ACHN (cell line): Measurements from ENCODE around the gene TUBB2A.
A peak's percentile ranks its signal among the peaks of the same experiment; 100 is the strongest.
"Not testable (repeated sequence)": the region's sequence is repeated elsewhere in the genome, so short reads cannot be mapped to it uniquely, and the experiment has no call there.

Experiments
- DNase-seq: peaks from one replicate; pipeline ENCODE4 v3.0.0-alpha.2; 2015
- in situ Hi-C: cut with HindIII; loops from 2 replicates; pipeline ENCODE4 v1.10.0; 2017; ENCODE audit warnings: low sequenced_read_pairs, low pct_ligation_motif_present, low pct_unique_long_range_greater_than_20kb

Gene TUBB2A

DNA sequence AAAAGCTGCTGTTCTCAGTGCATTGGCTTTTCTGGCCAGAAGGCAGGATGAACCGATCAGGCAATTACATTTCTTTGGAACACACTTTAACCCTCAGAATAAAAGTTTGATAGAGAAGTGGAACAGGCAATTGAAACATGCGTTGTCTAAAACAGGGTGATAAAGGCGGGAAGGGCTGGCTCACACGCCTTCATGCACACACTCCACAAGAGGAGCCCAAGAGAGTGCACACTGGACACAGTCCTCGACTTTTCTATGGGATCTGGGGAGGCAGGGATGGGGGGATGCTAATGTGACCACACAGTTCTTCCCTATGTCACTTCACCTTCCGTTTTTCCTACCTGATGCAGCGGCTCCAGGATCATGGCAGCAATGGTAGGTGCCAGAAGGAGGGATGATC lies 30.9 kb upstream of the TUBB2A start:
- DNase-seq = no peak
- in situ Hi-C loops = no loop called here

DNA sequence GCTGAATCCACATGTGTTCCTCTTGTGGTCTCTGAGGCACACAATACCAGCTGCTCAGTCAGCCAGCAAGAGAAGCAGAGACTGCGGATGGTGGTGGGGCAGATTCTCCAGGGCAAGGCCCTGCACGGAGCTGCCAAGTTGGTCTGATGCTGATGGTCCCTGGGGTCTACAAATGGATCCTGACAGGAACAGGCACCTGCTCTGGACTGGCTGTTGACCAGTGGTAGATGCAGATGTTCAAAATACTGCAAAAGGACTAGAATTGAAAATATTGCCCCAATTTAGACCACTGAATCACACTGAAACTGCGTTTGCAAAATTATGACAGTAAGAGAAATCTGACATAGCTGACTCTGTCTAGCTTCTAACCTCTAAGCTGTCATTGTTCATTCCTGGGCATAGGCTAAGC lies 29.6 kb upstream of the TUBB2A start:
- in situ Hi-C loops = no loop called here
- DNase-seq = no peak

DNA sequence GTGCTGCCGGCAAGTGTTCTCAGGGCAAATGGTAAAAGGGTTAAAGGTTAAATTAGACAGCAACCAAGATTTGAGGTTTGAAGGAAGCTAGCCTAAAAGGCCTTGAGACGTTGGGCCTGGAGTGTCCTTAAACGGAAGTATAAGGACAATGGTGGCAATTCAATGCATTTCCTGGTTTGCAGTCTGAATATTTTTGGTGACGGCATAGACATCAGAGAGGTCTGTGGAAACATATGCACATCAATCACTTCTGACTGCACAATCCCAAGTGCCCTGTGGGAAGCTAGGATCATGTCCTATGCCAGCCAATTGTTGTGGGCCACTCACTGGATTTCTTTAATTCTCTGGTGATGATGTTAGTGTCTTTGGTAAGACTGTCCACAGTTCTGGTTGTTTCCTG lies 25.7 kb upstream of the TUBB2A start:
- DNase-seq = no peak
- in situ Hi-C loops = no loop called here

DNA sequence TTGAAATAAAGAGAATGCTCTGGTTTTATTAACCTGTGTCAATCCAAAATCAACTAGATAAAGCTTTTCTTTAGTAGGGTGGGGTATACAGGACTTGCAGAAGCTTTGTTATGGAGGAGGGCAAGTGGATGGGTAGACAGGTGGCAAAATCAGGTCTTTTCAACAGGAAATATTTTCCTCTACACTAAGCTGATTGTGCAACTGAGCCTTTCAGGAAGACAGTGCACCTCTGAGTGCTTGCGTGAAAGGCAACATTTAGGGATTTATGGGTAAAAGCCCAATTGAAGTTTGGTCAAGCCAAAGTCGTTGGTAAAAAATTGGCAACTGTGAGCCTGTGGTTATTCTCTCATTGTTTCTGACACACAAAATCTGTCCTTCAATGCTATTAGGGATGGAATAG lies 23.8 kb upstream of the TUBB2A start:
- DNase-seq = no peak
- in situ Hi-C loops = no loop called here

DNA sequence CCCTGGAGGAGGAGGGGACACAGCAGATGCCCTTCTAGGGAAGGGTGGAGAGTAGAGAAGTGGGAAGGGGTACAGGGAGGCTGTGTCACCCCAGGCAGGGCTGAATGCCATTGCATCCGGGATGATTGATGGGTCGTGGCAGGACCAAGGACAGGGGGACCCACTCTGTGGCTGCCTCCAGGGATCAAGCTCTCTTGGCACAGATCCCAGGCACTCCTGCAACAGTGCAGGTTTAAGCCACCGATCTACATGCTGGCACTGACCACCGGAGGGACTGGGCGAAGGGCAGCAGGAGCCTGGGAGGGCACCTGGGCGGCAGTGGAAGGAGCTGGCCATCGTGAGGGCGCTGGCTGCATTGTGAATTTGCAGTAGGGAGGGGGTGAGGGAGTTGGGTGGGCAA lies 22.6 kb upstream of the TUBB2A start:
- DNase-seq, in situ Hi-C loops: not testable (repeated sequence)

DNA sequence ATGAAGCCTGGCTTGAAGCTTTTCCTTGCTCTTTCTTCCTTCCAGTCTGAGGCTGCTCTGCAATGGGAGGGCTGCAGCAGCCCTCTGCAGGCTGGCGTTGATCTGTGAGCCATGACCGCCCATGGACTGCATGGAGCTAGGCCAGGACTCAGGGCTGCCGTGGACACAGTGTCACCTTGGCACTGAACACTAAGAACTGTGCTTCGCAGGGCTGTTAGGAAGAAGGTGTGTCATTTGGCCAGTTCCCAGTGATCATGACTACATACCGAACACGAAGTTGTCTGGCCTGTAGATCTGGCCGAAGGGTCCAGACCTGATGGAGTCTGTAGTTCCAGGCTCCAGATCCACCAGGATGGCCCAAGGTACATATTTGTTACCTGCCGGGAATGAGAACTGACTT lies 21.3 kb upstream of the TUBB2A start:
- DNase-seq, in situ Hi-C loops: not testable (repeated sequence)

DNA sequence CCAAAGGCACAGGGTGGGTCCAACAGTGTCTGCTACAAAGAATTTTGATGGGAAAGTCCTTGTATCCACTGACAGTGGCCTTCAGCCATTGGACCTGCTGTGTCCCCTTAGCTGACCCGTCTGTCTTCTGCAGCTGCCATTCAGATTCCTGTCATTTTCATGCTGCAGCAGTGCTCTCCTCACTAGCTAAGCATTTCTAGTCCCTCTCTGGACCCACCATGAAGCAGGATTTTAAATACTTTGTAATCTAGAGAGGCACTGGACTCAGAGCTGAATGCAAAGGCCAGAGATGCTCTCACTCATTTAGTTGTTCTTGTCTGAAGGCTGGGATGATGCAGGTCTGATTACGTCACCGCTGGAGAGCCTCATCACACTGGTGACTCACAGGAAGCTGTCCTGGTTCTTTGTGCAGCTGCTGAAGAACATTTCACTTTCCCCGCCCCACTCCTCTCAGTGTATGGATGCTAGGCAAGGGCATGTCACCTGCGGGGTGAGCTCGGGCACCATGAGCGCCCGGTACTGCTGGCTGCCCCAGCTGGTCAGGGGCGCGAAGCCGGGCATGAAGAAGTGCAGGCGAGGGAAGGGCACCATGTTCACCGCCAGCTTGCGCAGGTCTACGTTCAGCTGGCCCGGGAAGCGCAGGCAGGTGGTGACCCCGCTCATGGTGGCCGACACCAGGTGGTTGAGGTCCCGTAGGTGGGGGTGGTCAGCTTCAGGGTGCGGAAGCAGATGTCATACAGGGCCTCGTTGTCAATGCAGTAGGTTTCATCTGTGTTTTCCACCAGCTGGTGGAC lies 19.4 kb upstream of the TUBB2A start:
- DNase-seq = peak; percentile 64

DNA sequence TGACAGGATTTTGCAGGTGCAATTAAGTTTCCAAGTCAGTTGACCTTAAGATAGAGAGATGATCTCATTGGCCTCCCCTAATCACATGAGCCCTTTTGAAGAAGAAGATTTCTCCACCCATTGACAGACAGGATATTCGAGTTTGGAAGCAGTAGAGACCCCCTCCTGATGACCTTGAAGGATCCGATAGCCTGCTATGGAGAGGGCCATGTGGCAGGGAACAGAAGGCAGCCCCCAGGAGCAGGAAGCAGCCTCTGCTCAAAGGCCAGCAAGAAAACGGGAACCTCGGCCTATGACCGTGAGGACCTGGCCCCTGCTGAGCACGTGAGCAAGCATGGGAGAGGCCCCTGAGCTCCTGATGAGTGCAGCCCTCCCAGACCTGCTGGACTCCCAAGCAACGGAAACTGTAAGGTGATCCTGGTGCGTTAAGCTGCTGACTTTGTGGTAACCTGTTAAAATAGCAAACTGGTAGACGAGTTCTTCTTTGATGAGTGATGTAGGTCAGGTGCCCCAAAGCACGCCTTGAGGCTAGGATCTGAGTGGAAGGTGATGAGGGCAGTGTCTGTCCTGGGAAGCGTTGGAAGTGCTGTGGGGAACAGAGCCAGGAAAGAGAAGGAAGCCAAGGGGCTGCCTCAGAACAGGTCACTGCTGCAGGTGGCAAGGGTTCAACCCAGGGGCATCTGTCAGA lies 18.5 kb upstream of the TUBB2A start:
- no peak for DNase-seq
- in situ Hi-C loops = no loop called here

More for the DNA sequence above, 19.4 kb upstream of the TUBB2A start:
- in situ Hi-C loops = no loop called here

DNA sequence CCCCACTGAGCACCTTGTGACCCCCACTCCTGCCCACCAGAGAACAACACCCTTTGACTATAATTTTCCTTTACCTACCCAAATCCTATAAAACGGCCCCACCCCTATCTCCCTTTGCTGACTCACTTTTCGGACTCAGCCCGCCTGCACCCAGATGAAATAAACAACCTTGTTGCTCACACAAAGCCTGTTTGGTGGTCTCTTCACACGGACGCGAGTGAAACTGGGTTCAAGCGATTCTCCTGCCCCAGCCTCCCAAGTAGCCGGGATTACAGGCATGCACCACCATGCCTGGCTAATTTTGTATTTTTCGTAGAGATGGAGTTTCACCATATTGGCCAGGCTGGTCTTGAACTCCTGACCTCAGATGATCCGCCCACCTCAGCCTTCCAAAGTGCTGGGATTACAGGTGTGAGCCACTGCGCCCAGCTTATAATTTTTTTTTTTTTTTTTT lies 16.3 kb upstream of the TUBB2A start:
- in situ Hi-C loops, DNase-seq: not testable (repeated sequence)

DNA sequence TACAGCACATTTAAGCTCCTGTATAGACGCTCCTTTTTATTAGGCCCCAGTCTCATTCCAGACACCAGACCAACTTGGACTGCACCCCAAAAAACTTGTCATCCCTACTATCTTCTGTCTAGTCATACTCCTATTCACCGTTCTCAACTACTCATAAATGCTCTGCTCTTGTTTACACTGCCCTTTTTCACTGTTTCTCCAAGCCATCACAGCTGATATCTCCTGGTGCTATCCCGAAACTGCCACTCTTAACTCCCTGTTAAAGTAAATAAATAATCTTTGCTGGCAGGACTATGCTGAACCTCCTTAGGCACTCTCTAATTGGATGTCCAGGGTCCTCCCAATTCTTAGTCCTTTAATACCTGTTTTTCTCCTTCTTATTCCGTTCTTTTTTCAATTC lies 15.4 kb upstream of the TUBB2A start:
- DNase-seq, in situ Hi-C loops: not testable (repeated sequence)

DNA sequence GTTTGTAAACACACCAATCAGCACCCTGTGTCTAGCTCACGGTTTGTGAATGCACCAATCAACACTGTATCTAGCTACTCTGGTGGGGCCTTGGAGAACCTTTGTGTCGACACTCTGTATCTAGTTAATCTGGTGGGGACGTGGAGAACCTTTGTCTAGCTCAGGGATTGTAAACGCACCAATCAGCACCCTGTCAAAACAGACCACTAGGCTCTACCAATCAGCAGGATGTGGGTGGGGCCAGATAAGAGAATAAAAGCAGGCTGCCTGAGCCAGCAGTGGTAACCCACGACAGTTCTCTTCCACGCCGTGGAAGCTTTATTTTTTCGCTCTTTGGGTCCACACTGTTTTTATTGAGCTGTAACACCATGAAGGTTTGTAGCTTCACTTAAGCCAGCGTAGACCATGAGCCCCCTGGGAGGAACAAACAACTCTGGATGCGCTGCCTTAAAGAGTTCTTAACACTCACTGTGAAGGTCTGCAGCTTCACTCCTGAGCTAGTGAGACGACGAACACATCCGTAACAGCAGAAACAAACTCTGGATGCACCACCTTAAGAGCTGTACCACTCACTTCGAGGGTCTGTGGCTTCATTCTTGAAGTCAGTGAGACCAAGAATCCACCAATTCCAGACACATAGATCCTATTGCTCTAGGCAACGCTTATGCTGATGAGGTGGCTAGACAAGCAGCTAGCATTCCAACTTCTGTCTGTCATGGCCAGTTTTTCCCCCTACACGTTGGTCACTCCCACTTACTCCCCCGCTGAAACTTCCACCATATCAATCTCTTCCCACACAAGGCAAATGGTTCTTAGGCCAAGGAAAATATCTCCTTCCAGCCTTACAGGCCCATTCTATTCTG lies 14.2 kb upstream of the TUBB2A start:
- in situ Hi-C loops, DNase-seq: not testable (repeated sequence)

DNA sequence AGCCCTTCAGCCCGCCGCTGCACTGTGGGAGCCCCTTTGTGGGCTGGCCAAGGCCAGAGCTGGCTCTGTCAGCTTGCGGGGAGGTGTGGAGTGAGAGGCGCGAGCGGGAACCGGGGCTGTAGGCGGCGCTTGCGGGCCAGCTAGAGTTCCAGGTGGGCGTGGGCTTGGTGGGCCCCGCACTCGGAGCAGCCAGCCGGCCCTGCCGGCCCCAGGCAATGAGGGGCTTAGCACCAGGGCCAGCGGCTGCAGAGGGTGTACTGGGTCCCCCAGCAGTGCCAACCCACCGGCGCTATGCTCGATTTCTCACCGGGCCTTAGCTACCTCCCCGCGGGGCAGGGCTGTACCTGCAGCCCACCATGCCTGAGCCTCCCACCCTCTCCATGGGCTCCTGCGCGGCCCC lies 13.3 kb upstream of the TUBB2A start:
- in situ Hi-C loops = not testable (repeated sequence)

DNA sequence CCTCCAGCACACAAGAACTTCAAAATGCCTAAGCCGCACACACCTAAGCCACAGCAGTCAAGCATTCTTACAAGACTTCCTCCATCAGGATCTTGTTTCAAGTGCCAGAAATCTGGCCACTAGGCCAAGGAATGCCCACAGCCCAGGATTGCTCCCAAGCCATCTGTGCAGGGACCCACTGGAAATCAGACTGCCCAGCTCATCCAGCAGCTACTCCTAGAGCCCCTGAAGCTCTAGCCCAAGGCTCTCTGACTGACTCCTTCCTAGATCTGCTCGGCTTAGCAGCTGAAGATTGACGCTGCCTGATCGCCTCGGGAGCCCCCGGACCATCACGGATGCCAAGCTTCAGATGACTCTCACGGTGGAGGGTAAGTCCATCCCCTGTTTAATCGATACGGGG lies 10.7 kb upstream of the TUBB2A start:
- DNase-seq, in situ Hi-C loops: not testable (repeated sequence)

More for the DNA sequence above, 13.3 kb upstream of the TUBB2A start:
- not testable (repeated sequence) for DNase-seq

DNA sequence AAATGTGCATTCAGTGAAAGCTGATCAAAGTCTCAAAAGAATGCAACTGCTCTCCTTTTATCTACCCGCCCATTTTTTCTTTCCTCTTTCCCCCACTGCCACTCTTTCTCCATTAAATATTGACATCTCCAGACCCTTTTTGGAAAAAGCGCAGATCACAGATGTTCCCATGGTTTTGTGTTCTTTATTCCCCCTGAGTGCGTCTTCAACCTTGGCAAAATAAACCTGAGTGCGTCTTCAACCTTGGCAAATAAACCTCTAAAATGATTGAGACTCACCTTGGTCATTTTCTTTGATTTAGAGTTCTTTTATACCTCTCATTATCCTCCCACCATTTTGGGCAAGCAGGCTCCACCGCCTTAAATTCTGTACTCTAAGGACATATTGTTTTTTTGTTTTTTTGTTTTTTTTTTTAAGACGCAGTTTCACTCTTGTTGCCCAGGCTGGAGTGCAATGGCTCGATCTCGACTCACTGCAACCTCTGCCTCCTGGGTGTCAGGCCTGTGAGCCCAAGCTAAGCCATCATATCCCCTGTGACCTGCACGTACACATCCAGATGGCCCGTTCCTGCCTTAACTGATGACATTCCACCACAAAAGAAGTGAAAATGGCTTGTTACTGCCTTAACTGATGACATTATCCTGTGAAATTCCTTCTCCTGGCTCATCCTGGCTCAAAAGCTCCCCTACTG lies 9.3 kb upstream of the TUBB2A start:
- in situ Hi-C loops, DNase-seq: not testable (repeated sequence)

DNA sequence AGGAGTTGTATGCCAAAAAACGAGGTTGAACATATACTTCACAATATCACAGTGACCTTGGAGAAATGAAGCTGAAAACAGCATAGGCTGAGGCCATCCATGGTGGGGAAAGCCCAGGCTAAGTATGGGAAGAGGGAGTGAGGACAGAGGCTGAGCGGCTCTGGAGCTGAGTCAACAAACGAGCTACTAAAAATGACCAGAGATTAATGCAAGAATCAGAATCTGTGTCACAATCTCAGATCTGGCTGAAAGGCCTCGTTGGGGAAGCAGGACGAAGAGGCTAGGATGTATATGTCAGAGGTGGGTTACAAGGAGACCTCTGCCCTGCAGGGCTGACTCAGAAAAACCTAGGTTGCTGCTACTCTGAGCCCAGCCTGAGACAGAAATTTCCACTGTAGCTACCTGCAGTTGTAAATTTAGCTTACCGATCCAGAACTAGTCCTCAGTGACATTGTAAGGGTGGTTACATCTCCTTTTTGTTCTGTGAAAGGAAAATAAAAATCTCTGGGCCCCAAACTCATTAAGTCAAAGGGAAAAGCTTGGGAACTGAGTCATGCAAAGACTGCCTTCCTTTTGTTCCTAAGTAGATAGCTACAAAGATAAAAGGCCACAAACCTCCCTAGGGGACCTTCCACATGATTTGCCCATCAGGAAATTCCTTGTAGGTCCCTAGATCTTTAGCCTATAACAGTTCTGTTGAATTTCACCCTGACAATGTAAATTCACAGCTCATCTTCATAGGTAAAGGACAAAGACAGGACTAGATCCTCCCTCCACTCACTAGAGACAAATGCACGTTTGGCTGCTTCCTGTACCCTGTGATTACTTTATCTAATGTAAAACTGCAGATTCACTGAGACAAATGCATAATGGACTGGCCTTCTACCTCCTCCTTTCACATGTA lies 8.5 kb upstream of the TUBB2A start:
- in situ Hi-C loops = no loop called here
- no peak for DNase-seq

DNA sequence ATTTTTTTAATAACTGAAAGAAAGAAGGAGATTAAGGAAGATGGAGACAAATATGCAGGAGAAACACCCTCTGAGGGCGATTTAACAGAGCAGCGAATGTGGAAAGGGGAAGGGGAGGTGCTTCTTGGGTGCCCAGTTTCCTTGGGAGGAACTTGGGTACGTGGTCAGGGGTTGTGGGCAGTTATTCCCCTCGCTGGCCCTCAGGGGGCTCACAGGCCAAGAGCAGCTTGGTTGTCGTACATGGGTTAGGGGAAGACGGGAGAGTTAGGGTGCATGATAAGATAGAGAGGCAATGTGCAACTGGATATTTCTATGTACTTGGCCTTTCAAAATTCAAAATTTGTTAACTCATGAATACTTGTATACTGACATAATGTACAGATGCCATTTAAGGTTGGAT lies 7.0 kb upstream of the TUBB2A start:
- in situ Hi-C loops = no loop called here

DNA sequence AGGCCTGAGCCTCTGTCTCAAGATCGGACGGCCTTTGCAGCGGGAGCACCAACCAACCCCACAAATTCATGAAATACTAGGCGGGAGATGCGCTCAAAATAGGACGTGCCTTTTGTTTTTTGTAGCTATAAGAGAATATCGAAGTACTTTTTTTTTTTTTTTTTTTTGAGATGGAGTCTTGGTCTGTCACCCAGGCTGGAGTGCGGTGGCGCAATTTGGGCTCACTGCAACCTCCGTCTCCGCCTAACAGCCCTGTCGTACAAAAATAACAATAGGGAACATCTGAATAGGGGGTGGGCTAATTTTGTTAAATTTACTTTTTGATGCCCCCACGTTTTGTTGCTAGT lies 5.9 kb upstream of the TUBB2A start:
- in situ Hi-C loops = no loop called here
- no peak for DNase-seq

More for the DNA sequence above, 7.0 kb upstream of the TUBB2A start:
- peak; percentile 5 for DNase-seq
